Renal cortex interstitium (tissue), 11 donors: ENCODE measurements around the gene SUOX. TPM values are rescaled to one million over a fixed set of nuclear protein-coding genes. Genes with fewer than 3 reads are reported as not detected.
"Not testable (repeated sequence)": the region's sequence is repeated elsewhere in the genome, so short reads cannot be mapped to it uniquely, and the experiment has no call there.

Experiments
- DNase-seq, 11 donors: peaks; one replicate each; pipeline ENCODE4 v3.0.0-alpha.2; 2013; ENCODE audit warnings: low read depth in 9 of 11, low spot score in 4 of 11; ENCODE audit errors: extremely low read depth in 1 of 11
- polyA plus RNA-seq, 3 donors: library from polyadenylated mRNA; unstranded; fragments of 120-200 nt; gene quantifications; one replicate each; pipeline ENCODE4 v1.2.1, GENCODE V29; 2013; ENCODE audit not compliant: insufficient read length in 3 of 3

SUOX gene
- polyA plus RNA-seq, 3 donors = 43.0 to 54.2 (median 47.8) TPM

GRCh38 chr12:55973599-55974307 lies 23.3 kb upstream of the SUOX start, which contains the start of gene RAB5B:
Gene RAB5B (plus strand): TSS chr12:55974078. CDS start chr12:55986961, 12,883 bp downstream.
- peak; percentile 96 to 100 (median 99) for DNase-seq

- DNase-seq = peak in 3 of 11 donors; percentile 42 to 70 (median 54)
Observed at GRCh38 chr12:55974308-55974730, 22.8 kb upstream of the SUOX start.

- DNase-seq = no peak
Observed at GRCh38 chr12:55978393-55978792, 18.7 kb upstream of the SUOX start.

- no peak for DNase-seq
Observed at GRCh38 chr12:55979069-55979468, 18.0 kb upstream of the SUOX start.

- DNase-seq = not testable (repeated sequence)
Observed at GRCh38 chr12:55981882-55982281, 15.2 kb upstream of the SUOX start.

- peak in 1 of 11 donors; percentile 33 for DNase-seq
Observed at GRCh38 chr12:55982319-55982936, 14.6 kb upstream of the SUOX start.

GRCh38 chr12:55983232-55983842 lies 13.7 kb upstream of the SUOX start:
- DNase-seq = no peak

- no peak for DNase-seq
Observed at GRCh38 chr12:55984861-55985260, 12.2 kb upstream of the SUOX start.

- no peak for DNase-seq
Observed at GRCh38 chr12:55985341-55985740, 11.7 kb upstream of the SUOX start.

- DNase-seq = not testable (repeated sequence)
Observed at GRCh38 chr12:55985976-55986375, 11.1 kb upstream of the SUOX start.

GRCh38 chr12:55991110-55991509 lies 6.0 kb upstream of the SUOX start:
- DNase-seq = no peak

GRCh38 chr12:55993230-55993853 lies 3.7 kb upstream of the SUOX start:
- no peak for DNase-seq

- DNase-seq = no peak
Observed at GRCh38 chr12:55995366-55995765, 1.7 kb upstream of the SUOX start.

- DNase-seq = peak in 5 of 11 donors; percentile 52 to 75 (median 65)
Observed at GRCh38 chr12:55996201-55996714, 818 bp upstream of the SUOX start.

GRCh38 chr12:55997535-55997859 lies 421 bp downstream of the SUOX start:
- no peak for DNase-seq

- not testable (repeated sequence) for DNase-seq
Observed at GRCh38 chr12:55999522-55999921, 2.4 kb downstream of the SUOX start.

GRCh38 chr12:55999999-56000540 lies 3.0 kb downstream of the SUOX start:
- not testable (repeated sequence) for DNase-seq

GRCh38 chr12:56001487-56002100 lies 4.5 kb downstream of the SUOX start:
- DNase-seq = no peak

- DNase-seq = not testable (repeated sequence)
Observed at GRCh38 chr12:56003376-56003775, 6.3 kb downstream of the SUOX start.
